ENCODE results near the gene REG4.

REG4 gene

DNA sequence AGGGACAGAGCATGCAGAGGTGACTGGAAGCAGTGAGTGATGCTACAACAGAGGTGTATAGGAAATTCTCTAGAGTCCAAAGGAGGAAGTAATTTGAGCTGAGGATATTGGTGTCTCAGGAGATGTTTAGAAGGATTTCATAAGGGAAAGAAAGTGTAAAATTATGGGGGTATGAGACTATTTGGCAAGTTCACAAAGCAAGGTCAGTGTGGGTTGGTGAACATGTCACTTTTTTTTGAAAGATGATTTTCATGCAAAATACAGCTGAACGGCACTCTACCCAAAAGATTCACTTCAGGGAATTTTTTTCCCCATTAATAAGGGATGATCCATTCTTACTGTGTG lies 66.7 kb downstream of the REG4 start:
- no peak overlapping the region for H3K4me3 ChIP-seq (ENCODE audit: low read depth, low read length)
- DNase-seq (ENCODE audit: low read depth), result no peak
- TF ChIP-seq CTCF (conservative IDR thresholded peaks at IDR 0.05; ENCODE audit: low read depth, low read length), result no peak

Data from choroid plexus epithelial cell (primary cell).